ENCODE measurements around the gene RTL9. TPM values are rescaled to one million over a fixed set of nuclear protein-coding genes. Genes with fewer than 3 reads are reported as not detected.

The RTL9 gene
- total and polyA plus RNA-seq, 2 donors (not counting 3 experiments of a cell fraction or from before 2014, with no cell fraction given) = not detected

DNA sequence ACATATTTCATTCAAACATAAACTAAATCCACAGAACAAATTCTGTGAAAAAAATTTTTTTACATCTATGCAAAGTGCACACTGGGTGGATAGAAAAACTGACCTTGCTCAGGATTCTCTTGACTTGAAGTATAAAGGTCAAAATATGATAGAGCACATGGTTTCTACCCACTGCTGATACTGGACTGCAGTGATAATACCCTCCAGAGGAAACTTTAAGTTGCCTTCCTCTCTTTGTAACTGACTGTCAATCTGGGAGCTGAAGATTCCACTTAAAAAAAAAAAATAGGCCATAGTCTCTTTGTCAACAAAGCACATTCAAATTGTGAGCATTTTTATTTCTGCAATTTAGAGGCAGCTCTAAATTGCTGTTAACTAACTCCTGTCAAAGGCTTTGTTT is 37.6 kb upstream of the RTL9 start:
- POLR2A ChIA-PET = no interaction called here
- H3K9ac ChIP-seq (replicated peaks; ENCODE audit: extremely low read depth, insufficient read depth, low read length) = no peak overlapping the region
- no peaks in the 10 kb centered on the region for H3K36me3 ChIP-seq (ENCODE audit: control insufficient read depth in 2 of 2, extremely low read depth in 1 of 2, insufficient read depth in 2 of 2, low read length in 2 of 2)
- TF ChIP-seq JUN (IDR thresholded peaks at IDR 0.05; ENCODE audit: borderline replicate concordance, insufficient read depth, insufficient read length, low read depth) (no peak), FOS (IDR thresholded peaks at IDR 0.05; ENCODE audit: borderline replicate concordance, insufficient read depth, low read length) (no peak), MYC (IDR thresholded peaks at IDR 0.05; ENCODE audit: low read depth, low read length) (no peak), POLR2AphosphoS5 (IDR thresholded peaks at IDR 0.05; ENCODE audit: insufficient read depth, low read depth, low read length) (no peak), GATA2 (IDR thresholded peaks at IDR 0.05; ENCODE audit: insufficient read depth, insufficient read length, low read depth, low read length) (no peak), EZH2 (IDR thresholded peaks at IDR 0.05; ENCODE audit: borderline replicate concordance, low read depth, low read length, severe bottlenecking) (no peak), POLR2A (IDR thresholded peaks at IDR 0.05; ENCODE audit: low read depth, low read length) (no peak)
- TF ChIP-seq, protein P1, sequence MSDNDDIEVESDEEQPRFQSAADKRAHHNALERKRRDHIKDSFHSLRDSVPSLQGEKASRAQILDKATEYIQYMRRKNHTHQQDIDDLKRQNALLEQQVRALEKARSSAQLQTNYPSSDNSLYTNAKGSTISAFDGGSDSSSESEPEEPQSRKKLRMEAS (IDR thresholded peaks at IDR 0.05; ENCODE audit: insufficient read depth, insufficient read length) = no peak
- TF ChIP-seq, protein P2, sequence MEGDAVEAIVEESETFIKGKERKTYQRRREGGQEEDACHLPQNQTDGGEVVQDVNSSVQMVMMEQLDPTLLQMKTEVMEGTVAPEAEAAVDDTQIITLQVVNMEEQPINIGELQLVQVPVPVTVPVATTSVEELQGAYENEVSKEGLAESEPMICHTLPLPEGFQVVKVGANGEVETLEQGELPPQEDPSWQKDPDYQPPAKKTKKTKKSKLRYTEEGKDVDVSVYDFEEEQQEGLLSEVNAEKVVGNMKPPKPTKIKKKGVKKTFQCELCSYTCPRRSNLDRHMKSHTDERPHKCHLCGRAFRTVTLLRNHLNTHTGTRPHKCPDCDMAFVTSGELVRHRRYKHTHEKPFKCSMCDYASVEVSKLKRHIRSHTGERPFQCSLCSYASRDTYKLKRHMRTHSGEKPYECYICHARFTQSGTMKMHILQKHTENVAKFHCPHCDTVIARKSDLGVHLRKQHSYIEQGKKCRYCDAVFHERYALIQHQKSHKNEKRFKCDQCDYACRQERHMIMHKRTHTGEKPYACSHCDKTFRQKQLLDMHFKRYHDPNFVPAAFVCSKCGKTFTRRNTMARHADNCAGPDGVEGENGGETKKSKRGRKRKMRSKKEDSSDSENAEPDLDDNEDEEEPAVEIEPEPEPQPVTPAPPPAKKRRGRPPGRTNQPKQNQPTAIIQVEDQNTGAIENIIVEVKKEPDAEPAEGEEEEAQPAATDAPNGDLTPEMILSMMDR (IDR thresholded peaks at IDR 0.05; ENCODE audit: extremely low read depth in 1 of 2, insufficient read depth in 1 of 2, low read depth in 1 of 2, low read length in 2 of 2) = no peak
- intact Hi-C loops (cut with micrococcal nuclease) = no loop called here
- H3K4me1 ChIP-seq (ENCODE audit: control insufficient read depth, extremely low read depth, insufficient read depth, low read length) = peaks cover 4% of the 10 kb centered on the region
- H3K27me3 ChIP-seq (ENCODE audit: control insufficient read depth in 2 of 2, insufficient read depth in 2 of 2, low read length in 2 of 2) = no peaks in the 10 kb centered on the region
- BruUV-seq (replicated peaks) = no TSS peak
- H3K9me3 ChIP-seq (replicated peaks; ENCODE audit: control insufficient read depth, insufficient read depth, low read length) = no peaks in the 10 kb centered on the region
- DNase-seq (ENCODE audit: low read depth, low spot score) = no peak
- H2AFZ ChIP-seq (ENCODE audit: low read depth, low read length) = no peak overlapping the region
- CTCF ChIA-PET = no interaction called here
- H3K27ac ChIP-seq (ENCODE audit: insufficient read depth, low read depth, low read length) = no peak overlapping the region
- dilution Hi-C loops (cut with MboI; ENCODE audit: extremely low pct_ligation_motif_present, low sequenced_read_pairs) = no loop called here
- no peak for FAIRE-seq
- H3K79me2 ChIP-seq (ENCODE audit: control insufficient read depth, insufficient read depth, low read length) = peaks cover 12% of the 10 kb centered on the region
- H3K4me3 ChIP-seq (replicated peaks in 1 of 3; ENCODE audit: insufficient read depth in 1 of 3, low read depth in 1 of 3, low read length in 3 of 3) = no peak overlapping the region
- H3K9me1 ChIP-seq (replicated peaks; ENCODE audit: control insufficient read depth, extremely low read depth, insufficient read depth, low read length) = no peaks in the 10 kb centered on the region
- no peaks in the 10 kb centered on the region for H4K20me1 ChIP-seq (replicated peaks; ENCODE audit: control insufficient read depth, extremely low read depth, insufficient read depth, low read length)
- H3K4me2 ChIP-seq (ENCODE audit: insufficient read depth, low read length) = no peak overlapping the region
